HG03064 (cell line): ENCODE data around the gene TNS3.

ENCODE experiments used
- ATAC-seq: cut with Tn5 transposase; IDR thresholded peaks from one replicate; pipeline ENCODE4 v1.9.1; 2021; ENCODE audit warnings: low read depth; ENCODE audit not compliant: unreplicated experiment

TNS3 gene

DNA sequence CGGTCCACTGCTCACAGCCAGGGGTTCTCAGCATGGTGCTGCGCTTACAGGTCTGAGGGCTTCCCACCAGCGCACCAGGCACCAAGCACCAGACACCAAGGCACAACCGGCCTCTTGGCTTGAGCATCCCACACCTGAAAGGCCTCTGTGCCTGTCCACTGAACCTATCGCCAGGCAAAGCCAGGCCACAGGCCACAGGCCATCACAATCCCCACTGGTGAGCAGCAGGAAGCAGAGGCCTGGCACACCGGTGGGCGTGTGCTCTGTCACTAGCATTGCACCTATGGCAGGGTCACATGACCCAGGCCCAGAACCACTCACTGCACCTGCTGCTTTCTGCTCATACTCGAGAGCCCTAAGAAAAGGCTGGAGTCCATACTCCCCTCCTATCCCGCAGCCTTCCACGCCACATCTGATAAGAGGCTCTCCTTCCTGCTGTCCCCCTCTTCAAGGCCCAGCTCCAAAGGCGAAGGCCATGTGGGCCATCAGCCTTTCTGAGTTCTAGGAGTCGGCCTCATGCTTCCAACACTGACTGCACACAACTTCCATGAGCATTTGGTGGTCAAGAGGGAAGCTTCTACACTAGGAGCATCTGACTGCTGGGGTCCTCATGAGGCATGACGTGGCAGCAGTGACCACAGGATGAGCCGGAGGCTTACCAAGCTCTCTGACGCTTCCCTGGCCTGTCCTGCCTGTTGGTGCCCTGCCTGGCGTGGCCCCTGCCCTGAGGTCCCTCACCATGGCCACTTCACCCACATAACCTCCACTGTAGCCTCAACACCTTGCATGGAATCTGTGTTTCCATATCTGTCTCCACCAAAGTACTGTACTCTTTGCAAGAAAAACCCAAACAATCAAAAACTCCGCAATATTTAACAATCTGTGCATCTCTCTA lies 166.3 kb downstream of the TNS3 start:
- no peak for ATAC-seq

DNA sequence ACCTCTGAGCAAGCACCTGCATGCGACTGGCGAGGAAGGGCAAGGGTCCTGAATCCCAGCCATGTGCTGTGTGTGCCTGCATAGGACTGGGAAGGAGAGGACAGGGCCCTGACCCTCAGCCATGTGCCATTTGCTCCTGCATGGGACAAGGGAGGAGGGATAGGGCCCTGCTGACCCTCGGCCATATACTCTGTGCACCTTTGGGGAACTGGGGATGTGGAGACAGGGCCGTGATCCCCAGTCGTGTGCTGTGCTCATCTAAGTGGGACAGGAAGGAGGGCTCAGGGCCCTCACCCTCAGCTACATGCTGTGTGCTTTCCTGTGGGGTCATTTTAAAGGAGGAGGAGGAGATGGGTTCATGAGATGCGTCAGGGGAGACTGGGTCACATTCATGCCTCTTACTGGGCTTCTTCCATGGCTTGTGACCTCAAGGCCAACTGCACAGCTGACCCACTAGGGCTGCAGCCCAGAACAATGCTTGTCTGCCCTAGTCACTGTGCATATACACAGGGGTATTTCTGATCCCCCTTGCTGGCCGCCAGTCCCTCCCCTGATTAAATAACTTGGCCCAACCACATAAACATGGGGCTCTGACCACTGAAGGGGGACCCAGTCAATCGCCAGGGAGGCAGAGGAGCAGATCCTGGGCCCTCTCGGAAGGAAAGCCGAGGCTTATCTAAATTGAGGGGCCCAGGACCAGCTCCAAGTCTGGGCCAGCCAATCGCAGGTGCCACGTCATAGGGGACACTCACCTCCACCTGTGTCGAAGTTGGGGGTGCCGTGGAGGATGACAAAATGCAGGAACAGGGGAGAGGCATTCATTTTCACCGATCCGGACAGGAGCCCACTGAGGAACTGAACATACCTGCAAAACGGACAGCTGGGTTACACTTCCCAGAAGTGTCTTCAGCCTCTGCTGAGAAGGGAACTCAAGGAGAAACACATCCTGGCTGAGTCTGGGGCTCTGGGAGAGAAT lies 167.3 kb downstream of the TNS3 start:
- ATAC-seq: no peak

DNA sequence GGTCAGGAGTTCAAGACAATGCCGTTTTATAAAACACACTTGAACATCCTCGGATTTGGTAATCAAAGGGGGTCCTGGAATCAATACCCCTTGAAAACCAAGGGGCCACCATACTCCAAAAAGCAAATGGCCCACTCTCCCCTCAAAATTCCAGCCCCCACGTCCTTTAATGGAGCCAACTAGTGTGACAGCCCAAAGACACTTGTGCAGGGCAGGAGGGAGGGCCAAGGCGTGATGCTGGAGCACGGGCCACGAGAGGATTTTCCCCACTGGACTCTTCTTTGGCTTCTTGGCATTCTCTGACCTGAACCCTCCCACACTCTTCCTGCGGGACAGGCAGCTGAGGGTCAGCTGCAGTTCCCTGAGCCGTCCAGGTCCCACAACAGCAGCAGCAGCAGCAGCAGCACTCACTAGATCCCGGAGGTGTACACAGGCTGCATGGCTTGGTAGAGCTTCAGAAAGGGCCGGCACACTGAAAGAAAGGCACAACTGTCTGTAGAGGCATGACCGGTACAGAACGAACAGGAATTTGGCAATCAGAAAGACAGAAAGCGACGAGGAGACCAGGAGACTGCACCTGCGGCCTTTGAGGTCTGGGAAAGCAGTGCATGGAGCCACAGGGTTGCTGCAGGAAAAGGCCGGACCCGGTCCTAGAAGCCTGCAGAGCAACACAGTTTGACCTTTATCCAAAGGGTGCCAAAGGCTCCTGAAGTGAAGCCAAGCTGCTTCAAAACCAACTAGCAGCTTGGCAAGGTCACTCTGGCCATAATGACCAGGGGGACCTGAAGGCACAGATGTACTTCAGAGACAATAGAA lies 168.2 kb downstream of the TNS3 start:
- ATAC-seq: no peak

DNA sequence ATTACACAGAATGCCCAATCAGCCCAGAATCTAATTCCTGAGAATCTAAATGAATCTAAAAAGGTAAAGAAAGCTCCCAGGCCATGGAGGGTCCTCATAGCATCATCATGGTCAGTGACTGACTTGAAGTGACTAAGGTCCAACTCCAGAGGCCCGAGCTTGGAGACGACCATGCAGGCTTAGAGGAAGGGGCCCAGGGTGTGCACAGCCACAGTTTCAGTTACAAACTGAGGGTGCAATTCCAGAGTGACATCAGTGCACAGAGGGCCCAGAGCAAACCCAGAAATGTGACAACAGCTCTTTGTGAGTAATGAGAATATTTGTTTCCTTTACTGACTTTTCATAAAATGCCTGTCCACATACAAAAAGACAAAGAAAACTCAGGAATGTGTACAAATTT lies 170.0 kb downstream of the TNS3 start:
- ATAC-seq: no peak

DNA sequence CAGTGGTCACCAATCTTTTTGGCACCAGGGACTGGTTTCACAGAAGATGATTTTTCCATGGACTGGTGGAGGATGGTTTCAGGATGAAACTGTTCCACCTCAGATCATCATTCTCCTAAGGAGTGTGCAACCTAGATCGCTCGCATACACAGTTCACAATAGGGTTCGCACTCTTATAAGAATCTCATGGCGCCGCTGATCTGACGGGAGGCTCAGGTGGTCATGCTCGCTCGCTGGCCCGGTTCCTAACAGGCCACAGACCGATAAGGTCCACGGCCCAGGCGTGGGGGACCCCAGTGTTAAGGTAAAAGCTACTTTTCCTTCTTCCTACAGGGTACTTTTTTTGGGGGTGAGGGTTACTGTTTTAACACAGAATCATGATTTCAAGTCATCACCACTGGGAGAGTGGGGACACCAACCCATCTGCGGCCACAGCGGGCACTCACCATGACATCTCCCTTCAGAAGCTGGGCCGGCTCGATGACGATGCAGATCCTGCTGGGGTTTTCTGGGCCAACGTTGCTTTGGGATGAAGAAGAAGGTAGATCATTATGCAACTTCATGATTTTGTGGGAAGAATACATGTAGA lies 170.5 kb downstream of the TNS3 start:
- no peak for ATAC-seq

DNA sequence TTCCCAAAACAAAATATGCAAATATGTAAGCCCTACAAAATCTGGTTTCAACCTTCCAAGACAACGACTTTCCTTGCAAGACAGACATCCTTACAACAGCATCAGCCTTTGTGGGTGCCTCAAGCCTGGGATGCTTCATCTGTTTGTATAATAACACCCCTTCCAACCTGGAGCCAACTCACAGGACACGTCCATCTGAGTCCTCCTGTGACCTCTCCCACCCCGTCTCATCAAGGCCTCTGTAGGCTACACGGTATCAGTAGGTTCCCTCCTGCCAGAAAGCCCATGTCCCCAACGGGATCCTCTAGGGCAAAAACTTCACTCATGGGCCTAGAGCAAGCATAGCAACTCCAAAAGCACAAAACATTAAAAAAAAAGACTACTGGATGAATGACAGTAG lies 173.2 kb downstream of the TNS3 start:
- ATAC-seq: no peak

DNA sequence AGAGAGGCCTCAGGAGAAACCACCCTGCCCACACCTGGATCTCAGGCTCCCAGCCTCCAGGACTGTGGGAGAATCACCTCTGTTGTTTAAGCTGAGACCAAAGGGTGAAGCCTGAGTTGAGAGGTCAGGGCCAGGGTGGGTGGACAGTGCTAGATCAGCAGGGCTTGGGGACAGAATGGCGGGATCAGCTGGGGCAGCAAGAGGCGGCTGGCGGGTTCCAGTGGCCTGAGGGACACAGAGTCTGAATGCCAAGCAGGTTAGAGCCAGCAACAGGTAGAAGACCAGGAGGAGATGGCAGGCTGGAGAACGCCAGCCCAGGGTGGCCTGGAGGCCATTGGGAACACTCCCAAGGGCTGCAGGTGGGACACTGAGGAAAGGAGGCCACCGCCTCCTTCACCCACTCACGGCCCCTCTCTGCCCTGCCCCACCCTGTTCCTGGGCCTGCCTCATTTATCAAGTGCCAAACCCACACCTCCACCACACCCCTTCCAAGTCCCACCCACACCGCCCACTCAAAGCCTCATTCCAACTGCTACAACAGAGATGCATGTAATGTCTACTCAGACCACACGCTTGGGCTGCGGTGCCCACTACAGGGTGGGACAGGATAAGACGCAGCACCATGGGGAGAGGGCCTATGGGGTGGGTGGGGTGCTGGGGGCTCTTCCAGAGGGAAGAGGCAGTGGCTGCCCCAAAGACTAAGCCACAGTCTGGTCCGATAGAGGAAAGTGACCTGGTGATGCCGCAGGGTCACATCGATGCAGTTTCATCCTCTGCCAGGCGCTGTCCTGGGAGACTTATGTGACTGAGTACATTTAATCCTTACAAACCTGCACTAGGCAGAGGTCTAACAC lies 173.9 kb downstream of the TNS3 start:
- no peak for ATAC-seq

DNA sequence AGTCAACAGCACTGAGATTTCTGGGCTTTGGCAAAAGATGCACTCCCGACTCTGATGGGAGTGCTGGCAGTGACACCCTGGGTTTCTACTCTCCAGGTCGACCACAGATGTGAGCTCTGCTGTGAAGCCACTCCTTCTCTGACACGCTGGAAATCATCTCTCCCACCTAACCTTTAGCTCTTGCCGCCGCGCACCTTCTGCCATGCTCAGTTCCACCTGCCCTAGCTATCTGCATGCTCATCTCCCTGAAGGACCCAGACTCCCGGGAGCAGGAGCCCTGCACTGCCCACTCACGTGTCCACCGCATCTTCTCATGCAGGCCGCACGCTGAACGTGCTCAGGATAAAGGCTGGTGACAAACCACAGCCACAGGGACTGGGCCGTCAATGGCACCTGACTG lies 174.8 kb downstream of the TNS3 start:
- no peak for ATAC-seq

DNA sequence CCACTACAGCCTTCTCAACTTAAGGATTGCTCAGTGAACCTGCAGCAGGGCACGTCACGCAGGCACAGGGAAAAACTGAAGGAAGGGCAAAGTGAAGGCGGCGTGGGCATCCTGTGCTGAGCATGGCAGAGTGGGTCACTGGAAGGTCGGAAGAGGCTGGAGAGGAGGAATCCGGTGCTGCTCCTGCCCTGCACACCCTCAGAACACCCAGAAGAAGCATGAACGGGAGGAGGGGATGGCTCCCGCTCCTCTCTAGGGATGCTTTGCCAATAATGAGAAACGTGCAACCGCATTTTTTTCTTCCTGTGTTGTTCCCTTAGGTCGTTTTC lies 175.1 kb downstream of the TNS3 start:
- no peak for ATAC-seq

DNA sequence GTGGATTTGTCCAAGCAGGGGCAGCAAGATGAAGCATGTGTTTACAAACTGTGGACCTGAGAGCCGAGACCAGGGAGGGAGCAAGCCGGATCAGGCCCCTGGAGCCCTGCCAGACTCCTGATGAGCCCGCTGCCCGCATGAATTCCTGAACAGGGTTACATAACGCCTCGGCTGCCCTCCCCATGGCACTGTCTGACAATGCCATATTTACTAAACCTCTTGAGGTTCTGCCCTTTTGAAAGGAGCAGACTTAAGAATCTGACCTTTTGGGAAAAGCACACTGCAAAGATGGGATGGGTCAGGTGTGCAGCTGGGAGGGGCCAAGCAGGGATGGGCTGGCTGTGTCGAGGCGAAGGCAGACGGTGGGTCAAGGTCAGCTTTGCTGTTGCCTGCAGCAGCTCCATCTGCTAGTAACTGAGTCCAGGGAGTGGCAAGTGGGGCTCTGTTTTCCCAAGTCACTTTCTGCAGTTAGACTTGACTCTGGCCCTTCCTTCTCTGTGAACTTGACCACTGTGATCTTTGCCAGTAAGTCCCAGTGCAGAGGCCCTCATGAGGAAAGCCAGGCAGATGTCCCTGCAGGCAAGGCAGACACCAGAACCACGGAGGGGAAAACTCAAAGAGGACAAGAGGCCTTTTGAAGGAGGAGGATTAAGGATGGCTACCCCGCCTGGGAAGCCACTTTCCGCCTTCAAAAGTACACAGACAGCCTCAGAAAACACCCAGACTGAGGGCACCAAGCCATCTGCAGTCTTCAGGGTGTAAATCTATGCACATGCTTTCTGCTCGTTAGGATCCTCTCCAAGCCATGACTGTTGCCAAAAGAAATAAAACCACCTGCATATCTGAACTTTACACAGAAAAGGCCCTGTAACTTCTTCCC lies 175.8 kb downstream of the TNS3 start:
- no peak for ATAC-seq

DNA sequence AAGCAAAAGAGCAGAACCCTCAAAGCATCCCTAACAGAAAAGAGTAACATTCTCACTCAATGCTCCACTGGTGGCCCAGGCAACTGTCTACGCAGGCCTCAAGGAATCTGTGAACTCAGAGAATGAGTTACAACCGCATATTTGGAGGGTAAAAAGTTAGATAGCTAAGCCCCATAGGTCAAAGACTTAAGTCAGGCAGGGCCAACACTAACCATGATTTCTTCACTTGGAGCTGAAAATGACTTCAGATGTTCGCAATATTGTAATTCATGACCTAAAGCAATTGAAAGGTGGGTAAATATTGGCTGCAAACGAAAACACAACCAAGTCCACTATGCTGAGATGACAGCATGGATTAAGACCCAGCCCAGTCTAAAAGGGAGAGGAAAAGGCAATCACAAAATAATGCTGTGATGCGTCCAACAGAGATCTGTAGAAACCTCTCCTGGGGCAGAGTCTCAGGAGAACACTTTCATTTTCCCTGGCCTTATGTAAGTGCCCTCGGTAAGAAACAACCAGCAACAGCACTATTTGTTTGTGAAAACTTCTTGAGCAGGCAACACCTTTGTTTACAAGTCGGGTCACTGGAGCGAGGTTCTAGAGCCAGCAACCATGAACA lies 176.5 kb downstream of the TNS3 start:
- no peak for ATAC-seq

DNA sequence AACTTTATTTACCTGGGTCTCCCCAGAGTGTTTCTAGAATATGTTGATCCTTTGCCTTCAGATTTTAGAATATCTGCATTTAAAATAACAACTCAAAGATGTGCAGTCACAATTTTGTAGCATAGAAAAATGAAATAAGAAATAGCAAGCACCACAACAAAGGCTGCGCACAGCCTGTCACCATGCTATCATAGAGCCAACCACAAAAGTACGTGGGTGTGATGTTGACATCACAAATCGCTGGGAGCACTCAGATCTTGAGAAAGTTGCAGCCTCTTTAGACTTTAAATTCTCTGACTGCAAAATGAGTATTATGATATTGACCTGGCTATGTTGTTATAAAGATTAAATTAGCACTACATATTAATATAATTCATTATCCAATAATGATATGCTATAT lies 177.9 kb downstream of the TNS3 start:
- ATAC-seq: no peak

DNA sequence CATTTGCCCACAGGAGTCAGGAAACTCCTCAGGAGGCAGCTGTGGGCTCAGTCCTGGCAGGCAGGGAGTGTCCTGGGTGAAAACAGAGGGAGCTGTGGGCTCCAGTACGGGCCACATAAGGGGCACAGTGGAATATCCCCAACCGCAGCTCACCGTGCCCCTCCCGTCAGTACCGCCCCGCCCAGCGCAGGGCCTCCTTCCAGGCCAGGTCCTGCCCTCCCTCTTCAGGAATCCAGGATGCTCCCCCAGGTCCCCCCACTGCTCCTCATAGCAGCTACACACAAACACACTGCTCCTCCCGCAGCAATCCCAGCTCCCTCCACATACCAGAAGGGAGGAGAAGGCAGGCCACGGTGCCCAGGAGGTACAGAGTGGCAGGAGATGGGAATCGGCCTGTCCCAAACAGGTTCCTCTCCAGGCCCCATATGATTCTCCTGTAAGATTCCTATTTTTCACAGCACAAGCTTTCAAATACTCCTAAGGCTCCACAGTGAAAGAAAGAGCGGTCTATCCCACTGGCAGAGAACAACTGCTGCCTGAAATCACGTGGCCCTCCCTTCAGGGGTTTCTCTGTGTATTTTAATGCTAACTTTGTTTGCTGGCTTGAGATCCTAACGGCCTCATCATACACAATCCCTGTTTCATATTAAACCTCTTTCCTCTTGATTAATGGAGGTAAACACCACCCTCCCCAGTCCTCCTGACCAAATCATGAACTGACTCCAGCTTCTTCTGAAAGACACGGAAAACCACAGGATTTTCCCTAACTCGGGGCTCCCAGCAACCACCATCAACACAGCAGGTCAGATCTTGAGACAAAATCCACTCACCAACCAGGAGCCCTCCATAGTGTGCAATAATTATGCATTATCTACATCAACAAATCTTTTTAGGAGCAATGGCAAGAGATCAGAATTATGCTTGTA lies 178.7 kb downstream of the TNS3 start:
- no peak for ATAC-seq

DNA sequence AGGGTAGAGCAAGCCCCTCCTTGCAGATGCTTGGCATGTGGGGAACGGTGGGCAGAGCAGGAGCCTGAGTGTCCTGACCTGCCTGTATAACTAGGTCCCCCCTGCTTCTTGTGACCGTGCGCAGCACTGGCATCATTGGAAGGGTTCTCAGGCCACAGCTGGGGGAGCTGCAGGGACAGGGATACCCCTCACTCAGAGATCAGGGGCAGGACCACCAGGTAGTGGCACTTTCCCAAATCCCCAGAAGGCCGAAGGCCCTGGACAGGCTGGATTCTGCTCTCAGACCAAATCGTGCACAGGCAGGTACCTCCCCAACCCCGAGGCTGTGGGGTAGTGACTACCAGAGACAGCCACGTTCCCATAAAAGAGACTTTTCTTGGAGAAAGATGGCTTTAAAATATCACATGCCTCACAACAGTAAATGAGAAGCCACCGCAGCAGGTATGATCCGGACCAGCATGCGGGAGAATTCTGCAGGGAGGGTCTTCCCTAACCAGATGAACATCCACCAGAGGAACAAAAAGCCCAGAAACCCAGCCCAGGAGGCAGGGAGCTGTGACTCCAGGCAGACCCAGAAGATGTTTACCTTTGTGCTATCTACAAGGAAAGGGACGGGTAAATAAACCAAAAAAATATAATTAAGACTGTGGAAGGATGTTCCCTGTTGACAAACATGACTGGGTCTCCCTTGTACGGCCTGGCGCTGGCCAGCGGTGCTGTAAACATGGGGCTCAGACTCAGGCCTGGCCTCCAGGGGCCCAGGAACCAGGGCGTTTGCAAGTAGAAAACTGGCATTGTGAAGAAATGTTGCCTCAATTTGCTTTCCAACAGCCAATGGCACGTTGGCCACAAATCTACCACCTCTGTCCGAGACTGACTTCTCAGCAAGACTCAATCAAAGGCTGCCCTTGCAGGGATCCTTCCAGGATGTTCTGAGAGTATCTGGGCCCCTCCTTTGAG lies 180.0 kb downstream of the TNS3 start:
- ATAC-seq: no peak

DNA sequence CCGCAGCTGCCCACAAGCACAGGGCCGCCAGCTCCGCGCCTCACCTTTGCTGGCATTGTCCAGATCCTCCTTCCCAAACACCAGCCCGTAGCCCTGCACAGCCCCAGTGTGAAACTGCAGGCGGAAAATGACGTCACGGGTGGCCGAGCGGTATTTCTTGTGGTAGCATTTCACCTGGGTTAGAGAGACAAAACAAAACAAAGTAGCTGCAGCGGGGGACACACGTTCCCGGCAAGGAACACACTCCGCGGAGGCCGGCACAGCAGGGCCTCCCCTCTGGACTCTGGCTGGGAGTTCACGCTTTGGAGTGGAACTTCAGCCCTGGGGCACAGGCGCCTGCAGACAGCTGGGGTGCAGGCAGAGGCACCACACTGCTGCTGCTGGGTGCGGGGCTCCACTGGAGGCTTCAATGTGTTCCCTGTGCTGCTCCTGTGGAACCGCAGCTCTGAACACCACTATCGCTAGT lies 181.1 kb downstream of the TNS3 start:
- no peak for ATAC-seq

DNA sequence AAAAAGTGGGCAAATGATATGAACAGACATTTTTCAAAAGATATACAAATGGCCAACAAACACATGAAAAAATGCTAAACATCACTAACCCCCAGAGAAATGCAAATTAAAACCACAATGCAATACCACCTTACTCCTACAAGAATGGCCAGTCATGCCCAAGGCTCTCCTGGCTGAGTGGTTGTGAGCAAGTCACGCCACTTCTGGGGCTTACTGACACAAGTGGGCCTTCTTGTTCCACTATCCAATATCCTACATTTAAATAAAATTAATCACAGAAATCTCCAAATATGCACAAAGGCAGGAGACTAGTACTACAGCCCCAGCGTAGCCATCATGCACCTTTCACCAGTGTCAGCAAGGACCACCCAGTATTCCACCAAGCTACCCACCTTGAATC lies 181.9 kb downstream of the TNS3 start:
- ATAC-seq: no peak
